ENCODE results near the gene HPCA.

The HPCA gene

DNA sequence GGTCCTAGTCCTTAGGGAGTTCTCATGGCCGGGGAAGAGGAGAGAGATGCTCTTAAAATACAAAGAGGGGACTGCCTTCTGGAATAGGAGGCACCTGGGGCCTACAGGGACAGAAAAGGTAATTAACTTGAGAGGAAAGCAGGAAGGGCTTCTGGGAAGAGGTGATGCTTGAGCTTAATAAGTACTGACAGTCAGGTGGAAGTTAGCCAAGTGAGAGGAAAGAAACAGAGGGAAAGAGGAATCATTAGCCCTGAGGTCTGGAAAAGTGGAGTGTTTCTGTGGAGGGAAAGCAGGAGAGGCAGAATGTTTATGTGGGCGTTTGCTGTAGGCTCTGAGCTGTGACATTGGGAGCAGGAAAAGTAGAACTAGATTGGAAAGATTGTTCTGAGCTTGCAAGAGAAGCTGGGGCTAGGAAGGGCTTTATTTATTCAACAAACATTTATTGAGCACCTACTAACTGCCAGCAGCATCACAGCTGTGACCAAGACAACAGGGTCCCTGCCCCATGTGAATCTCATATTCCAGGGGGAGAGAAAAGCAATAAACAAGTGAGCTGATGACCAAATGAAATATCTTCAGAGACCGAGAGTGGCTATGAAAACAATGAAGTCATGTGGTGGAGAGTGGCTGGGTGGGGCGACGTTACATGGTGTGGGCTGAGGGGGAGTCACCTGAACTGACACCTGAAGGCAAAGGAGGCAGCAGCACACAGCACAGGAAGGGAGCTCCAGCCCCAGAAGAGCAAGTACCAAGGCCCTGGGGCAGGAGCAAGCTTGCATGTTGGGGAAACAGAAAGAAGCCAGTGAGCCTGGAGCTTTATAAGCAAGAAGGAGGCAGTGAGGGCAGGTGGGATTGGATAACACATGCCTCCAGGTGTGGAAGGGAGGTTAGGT, 11.2 kb upstream of the HPCA start:
- no peak for ATAC-seq
- no peak for TF ChIP-seq GLIS3 (CRISPR knock-in tag; IDR thresholded peaks at IDR 0.05)
- TF ChIP-seq OSR1 (CRISPR knock-in tag; IDR thresholded peaks at IDR 0.05) = no peak
- TF ChIP-seq, protein P1, sequence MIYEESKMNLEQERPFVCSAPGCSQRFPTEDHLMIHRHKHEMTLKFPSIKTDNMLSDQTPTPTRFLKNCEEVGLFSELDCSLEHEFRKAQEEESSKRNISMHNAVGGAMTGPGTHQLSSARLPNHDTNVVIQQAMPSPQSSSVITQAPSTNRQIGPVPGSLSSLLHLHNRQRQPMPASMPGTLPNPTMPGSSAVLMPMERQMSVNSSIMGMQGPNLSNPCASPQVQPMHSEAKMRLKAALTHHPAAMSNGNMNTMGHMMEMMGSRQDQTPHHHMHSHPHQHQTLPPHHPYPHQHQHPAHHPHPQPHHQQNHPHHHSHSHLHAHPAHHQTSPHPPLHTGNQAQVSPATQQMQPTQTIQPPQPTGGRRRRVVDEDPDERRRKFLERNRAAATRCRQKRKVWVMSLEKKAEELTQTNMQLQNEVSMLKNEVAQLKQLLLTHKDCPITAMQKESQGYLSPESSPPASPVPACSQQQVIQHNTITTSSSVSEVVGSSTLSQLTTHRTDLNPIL (CRISPR knock-in tag; IDR thresholded peaks at IDR 0.05; ENCODE audit: low read depth) = no peak
- TF ChIP-seq, protein P2, sequence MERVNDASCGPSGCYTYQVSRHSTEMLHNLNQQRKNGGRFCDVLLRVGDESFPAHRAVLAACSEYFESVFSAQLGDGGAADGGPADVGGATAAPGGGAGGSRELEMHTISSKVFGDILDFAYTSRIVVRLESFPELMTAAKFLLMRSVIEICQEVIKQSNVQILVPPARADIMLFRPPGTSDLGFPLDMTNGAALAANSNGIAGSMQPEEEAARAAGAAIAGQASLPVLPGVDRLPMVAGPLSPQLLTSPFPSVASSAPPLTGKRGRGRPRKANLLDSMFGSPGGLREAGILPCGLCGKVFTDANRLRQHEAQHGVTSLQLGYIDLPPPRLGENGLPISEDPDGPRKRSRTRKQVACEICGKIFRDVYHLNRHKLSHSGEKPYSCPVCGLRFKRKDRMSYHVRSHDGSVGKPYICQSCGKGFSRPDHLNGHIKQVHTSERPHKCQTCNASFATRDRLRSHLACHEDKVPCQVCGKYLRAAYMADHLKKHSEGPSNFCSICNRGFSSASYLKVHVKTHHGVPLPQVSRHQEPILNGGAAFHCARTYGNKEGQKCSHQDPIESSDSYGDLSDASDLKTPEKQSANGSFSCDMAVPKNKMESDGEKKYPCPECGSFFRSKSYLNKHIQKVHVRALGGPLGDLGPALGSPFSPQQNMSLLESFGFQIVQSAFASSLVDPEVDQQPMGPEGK (CRISPR knock-in tag; IDR thresholded peaks at IDR 0.05; ENCODE audit: borderline replicate concordance) = no peak
- TF ChIP-seq ZFP30 (CRISPR knock-in tag; IDR thresholded peaks at IDR 0.05) = no peak
- TF ChIP-seq CSDC2 (CRISPR knock-in tag; IDR thresholded peaks at IDR 0.05) = no peak
- TF ChIP-seq BACH2 (CRISPR knock-in tag; IDR thresholded peaks at IDR 0.05; ENCODE audit: borderline replicate concordance) = no peak
- TF ChIP-seq RARB (CRISPR knock-in tag; IDR thresholded peaks at IDR 0.05) = no peak
- TF ChIP-seq, protein P3, sequence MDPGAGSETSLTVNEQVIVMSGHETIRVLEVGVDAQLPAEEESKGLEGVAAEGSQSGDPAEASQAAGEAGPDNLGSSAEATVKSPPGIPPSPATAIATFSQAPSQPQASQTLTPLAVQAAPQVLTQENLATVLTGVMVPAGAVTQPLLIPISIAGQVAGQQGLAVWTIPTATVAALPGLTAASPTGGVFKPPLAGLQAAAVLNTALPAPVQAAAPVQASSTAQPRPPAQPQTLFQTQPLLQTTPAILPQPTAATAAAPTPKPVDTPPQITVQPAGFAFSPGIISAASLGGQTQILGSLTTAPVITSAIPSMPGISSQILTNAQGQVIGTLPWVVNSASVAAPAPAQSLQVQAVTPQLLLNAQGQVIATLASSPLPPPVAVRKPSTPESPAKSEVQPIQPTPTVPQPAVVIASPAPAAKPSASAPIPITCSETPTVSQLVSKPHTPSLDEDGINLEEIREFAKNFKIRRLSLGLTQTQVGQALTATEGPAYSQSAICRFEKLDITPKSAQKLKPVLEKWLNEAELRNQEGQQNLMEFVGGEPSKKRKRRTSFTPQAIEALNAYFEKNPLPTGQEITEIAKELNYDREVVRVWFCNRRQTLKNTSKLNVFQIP (CRISPR knock-in tag; IDR thresholded peaks at IDR 0.05; ENCODE audit: borderline replicate concordance, low read depth) = no peak
- no peak for TF ChIP-seq ARNTL (CRISPR knock-in tag; IDR thresholded peaks at IDR 0.05; ENCODE audit: borderline replicate concordance, low read depth)
- no peak for TF ChIP-seq ZFP3 (CRISPR knock-in tag; IDR thresholded peaks at IDR 0.05)
- TF ChIP-seq ZNF565 (CRISPR knock-in tag; conservative IDR thresholded peaks at IDR 0.05; ENCODE audit: low read depth) = no peak
- no peak for TF ChIP-seq TOX (CRISPR knock-in tag; IDR thresholded peaks at IDR 0.05; ENCODE audit: borderline replicate concordance)
- TF ChIP-seq SNAI2 (CRISPR knock-in tag; IDR thresholded peaks at IDR 0.05) = no peak
- TF ChIP-seq ESRRG (CRISPR knock-in tag; IDR thresholded peaks at IDR 0.05) = no peak
- no peak for TF ChIP-seq ISL1 (CRISPR knock-in tag; IDR thresholded peaks at IDR 0.05)
- TF ChIP-seq, protein P4, sequence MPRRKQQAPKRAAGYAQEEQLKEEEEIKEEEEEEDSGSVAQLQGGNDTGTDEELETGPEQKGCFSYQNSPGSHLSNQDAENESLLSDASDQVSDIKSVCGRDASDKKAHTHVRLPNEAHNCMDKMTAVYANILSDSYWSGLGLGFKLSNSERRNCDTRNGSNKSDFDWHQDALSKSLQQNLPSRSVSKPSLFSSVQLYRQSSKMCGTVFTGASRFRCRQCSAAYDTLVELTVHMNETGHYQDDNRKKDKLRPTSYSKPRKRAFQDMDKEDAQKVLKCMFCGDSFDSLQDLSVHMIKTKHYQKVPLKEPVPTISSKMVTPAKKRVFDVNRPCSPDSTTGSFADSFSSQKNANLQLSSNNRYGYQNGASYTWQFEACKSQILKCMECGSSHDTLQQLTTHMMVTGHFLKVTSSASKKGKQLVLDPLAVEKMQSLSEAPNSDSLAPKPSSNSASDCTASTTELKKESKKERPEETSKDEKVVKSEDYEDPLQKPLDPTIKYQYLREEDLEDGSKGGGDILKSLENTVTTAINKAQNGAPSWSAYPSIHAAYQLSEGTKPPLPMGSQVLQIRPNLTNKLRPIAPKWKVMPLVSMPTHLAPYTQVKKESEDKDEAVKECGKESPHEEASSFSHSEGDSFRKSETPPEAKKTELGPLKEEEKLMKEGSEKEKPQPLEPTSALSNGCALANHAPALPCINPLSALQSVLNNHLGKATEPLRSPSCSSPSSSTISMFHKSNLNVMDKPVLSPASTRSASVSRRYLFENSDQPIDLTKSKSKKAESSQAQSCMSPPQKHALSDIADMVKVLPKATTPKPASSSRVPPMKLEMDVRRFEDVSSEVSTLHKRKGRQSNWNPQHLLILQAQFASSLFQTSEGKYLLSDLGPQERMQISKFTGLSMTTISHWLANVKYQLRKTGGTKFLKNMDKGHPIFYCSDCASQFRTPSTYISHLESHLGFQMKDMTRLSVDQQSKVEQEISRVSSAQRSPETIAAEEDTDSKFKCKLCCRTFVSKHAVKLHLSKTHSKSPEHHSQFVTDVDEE (CRISPR knock-in tag; IDR thresholded peaks at IDR 0.05) = no peak
- no peak for TF ChIP-seq ZNF70 (CRISPR knock-in tag; IDR thresholded peaks at IDR 0.05)
- TF ChIP-seq ZC3H10 (CRISPR knock-in tag; IDR thresholded peaks at IDR 0.05) = no peak
- TF ChIP-seq ZNF8 (CRISPR knock-in tag; IDR thresholded peaks at IDR 0.05) = no peak

DNA sequence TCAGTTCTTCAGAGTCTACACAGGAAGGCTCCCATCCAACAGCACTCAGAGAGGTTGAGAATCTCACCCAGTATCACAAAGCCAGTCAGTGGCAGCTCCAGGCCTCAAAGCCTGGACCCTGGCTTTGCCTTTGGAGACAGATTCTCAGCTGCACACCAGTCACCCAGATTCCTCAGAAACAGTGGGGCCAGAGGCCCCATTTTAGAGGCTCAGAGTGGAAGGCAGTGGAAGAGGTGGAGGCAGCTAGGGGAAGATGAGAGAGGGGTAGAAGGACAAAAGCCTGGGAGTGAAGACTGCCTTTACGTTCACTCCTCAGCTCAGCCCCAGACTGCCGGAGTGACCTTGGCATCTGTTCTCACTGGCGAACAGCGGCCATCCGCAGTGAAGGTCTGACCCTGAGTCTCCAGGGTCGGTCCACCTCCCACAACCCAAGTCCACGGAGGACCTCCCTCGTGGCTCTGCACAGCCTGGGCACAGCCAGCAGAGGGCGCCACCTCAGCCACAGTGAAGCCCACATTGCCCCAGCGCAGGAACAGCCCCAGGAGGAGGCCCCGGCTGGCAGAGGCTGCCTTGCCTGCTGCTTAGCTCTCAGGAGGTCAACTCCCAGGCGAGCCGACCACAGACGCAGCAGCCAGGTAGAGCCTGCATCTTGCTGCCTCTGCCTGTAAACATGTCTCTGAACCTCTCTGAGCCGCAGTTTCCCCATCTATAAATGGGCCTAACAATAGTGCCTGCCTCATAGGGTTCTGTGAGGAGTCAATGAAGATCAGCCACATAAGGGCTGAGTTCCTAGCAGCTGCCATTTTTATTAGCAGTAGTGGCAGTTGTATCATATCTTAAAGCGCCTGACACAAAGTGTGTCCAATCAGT, 9.7 kb upstream of the HPCA start:
- peak; percentile 83 for ATAC-seq
- TF ChIP-seq, protein P3 (CRISPR knock-in tag; IDR thresholded peaks at IDR 0.05; ENCODE audit: borderline replicate concordance, low read depth) = no peak
- TF ChIP-seq ZNF565 (CRISPR knock-in tag; conservative IDR thresholded peaks at IDR 0.05; ENCODE audit: low read depth) (no peak), ESRRG (CRISPR knock-in tag; IDR thresholded peaks at IDR 0.05) (no peak), ZFP3 (CRISPR knock-in tag; IDR thresholded peaks at IDR 0.05) (no peak), GLIS3 (CRISPR knock-in tag; IDR thresholded peaks at IDR 0.05) (no peak), RARB (CRISPR knock-in tag; IDR thresholded peaks at IDR 0.05) (no peak), ZFP30 (CRISPR knock-in tag; IDR thresholded peaks at IDR 0.05) (no peak), OSR1 (CRISPR knock-in tag; IDR thresholded peaks at IDR 0.05) (no peak), SNAI2 (CRISPR knock-in tag; IDR thresholded peaks at IDR 0.05) (no peak), BACH2 (CRISPR knock-in tag; IDR thresholded peaks at IDR 0.05; ENCODE audit: borderline replicate concordance) (no peak), ARNTL (CRISPR knock-in tag; IDR thresholded peaks at IDR 0.05; ENCODE audit: borderline replicate concordance, low read depth) (no peak), TOX (CRISPR knock-in tag; IDR thresholded peaks at IDR 0.05; ENCODE audit: borderline replicate concordance) (no peak), TCF4 (CRISPR knock-in tag; IDR thresholded peaks at IDR 0.05; ENCODE audit: borderline replicate concordance) (no peak), CSDC2 (CRISPR knock-in tag; IDR thresholded peaks at IDR 0.05) (no peak), ISL1 (CRISPR knock-in tag; IDR thresholded peaks at IDR 0.05) (no peak), ZNF70 (CRISPR knock-in tag; IDR thresholded peaks at IDR 0.05) (no peak)
- TF ChIP-seq, protein P5, sequence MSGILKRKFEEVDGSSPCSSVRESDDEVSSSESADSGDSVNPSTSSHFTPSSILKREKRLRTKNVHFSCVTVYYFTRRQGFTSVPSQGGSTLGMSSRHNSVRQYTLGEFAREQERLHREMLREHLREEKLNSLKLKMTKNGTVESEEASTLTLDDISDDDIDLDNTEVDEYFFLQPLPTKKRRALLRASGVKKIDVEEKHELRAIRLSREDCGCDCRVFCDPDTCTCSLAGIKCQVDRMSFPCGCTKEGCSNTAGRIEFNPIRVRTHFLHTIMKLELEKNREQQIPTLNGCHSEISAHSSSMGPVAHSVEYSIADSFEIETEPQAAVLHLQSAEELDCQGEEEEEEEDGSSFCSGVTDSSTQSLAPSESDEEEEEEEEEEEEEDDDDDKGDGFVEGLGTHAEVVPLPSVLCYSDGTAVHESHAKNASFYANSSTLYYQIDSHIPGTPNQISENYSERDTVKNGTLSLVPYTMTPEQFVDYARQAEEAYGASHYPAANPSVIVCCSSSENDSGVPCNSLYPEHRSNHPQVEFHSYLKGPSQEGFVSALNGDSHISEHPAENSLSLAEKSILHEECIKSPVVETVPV (CRISPR knock-in tag; IDR thresholded peaks at IDR 0.05) = no peak
- TF ChIP-seq, protein P2 (CRISPR knock-in tag; IDR thresholded peaks at IDR 0.05; ENCODE audit: borderline replicate concordance) = no peak
